MM.1S (cell line): Measurements from ENCODE around the gene AGO1.

Experiments used
- CTCF ChIP-seq: fragments of 300-600 bp; sonication (generic); IDR thresholded peaks from 2 replicates; pipeline ENCODE4 v1.5.1; 2016; ENCODE audit warnings: antibody characterized with exemption, low read length, mixed read lengths
- EZH2 ChIP-seq: fragments of 300-600 bp; sonication (generic); optimal IDR thresholded peaks from 2 replicates; pipeline ENCODE3; 2017; ENCODE audit warnings: low read depth, mild to moderate bottlenecking, antibody characterized with exemption, low read length, mixed read lengths

GRCh38 chr1:35959304-35959703 lies 76.3 kb downstream of the AGO1 start:
- no peak for TF ChIP-seq CTCF
- TF ChIP-seq EZH2, result no peak
